Activated CD4-positive, CD25-positive, alpha-beta regulatory T cell treated with anti-CD3 and anti-CD28 coated beads, Interleukin-2, amount 50 U/mL, for 72 hours (primary cell): ENCODE results near the gene NEO1.
"Not testable (repeated sequence)": the region's sequence is repeated elsewhere in the genome, so short reads cannot be mapped to it uniquely, and the experiment has no call there.

Experiments
- DNase-seq: peaks from one replicate; pipeline ENCODE4 v3.0.0; 2021

The NEO1 gene

DNA sequence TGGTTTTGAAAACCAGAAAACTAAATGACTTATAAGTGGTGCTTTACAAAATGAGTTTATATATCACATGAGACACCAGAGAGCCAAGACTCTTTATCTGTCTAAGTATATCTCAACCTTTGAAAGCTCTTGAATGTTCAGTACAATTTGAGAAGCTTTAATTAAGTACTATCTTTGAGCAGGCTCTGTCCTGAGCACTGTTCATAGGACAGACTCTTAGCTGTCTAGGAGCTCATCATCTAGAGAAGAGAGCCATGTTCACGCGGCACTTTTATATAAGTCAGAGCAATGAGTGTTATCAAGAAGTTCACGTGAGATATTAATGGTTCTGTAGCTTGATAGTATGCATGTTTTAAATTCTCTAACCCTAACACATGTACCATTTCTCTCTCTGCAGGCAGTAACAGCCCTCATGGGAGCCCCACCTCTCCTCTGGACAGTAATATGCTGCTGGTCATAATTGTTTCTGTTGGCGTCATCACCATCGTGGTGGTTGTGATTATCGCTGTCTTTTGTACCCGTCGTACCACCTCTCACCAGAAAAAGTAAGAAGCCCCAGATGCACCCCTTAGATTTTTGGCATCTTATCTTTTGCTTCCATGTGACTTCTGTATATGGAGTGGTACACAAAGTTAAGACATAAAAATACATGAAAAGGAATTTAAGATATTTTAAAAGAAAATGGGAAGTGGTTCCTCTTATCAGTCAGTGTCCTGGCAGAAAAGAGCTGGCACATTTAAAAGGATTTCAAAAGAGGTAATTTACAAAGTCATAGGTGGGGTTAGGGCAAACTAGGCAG is 230.5 kb downstream of the NEO1 start:
- DNase-seq = no peak

DNA sequence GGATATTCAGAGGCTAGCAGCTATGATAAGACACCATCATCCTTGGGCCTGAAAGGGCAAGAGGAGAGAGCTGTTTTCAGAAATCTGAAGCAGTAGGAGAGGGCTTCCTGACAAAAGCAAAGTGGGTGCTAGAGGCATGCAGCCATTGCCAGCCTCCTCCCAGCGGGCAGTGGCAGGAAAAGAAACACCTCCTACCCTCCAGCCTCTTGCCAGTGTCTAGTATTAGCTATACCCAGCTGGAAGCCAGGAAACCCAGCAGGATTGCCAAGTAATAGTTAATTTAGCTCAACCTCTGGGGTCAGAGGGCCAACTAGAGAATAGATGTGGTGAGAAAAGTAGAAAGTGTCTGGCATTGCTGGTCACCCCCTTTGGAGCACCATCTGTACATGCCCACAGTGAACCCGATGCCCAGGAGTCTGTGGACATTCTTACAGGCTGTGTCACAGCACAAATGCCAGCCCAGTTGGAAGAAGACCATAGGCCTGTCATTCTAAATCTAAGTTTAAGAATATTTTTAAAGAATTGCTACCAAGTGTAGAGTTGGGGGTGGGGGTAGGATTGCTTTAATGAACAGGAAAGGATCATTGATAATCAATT is 231.2 kb downstream of the NEO1 start:
- no peak for DNase-seq

DNA sequence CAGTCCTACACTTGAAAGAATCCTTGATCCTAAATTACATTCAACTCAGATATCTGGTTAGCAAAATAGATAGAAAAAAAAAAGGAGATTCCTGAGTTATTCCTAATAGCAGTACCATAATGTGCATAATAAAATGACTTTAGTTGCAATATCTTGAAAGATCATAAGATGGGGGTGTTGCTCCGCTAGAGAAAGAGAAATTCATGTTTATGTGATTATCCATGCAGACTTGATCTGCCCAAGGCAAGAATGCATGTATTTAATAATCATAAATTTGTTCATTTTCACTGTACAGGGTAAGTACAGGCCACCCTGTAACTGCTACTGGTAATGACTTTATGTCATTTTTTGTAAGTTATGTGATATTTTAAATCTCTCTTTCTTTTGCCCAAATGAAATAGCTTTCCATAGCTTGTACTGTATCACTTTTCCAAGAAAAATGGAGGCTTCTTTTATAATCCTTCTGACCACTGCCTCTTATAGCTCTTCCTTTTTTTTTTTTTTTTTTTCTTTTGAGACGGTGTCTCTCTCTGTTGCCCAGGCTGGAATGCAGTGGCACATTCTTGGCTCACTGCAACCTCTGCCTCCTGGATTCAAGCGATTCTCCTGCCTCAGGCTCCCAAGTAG is 231.9 kb downstream of the NEO1 start:
- DNase-seq = no peak

DNA sequence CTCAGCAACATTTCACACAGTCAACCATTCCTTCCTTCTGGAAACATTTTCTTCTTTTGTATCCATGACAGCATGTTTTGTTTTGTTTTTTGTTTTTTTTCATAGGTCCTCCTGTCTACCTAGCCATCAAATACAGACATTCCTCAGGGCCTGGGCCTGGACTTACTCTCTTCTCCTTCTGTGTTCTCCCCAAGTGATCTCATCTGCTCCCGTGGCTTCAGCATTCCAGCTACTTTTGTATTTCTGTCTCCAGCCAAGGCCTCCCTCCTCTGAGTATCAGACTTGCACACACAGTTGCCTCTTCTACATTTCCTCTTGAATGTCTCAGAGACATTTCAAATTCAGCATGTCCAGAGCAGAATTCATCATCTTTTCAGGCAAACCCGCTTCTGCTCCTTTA is 234.0 kb downstream of the NEO1 start:
- DNase-seq = no peak

DNA sequence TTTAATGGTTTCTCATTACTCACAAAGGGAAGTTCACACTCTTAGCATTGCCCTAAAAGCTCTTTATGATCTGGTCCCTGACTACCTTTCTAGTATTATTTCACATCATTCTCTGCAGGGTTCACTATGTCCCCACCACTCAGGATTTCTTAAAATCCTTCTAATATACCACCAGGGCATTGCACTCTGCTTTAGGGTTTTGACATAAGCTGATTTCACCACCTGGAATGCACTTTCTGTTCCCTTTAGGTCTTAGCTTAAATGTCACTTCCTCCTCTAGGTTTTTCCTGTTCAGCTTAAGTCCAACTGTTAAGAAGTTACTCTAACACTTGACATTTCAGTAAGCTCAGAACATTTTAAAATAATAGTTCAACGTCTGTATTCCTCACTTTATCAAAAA is 234.8 kb downstream of the NEO1 start:
- DNase-seq = no peak

DNA sequence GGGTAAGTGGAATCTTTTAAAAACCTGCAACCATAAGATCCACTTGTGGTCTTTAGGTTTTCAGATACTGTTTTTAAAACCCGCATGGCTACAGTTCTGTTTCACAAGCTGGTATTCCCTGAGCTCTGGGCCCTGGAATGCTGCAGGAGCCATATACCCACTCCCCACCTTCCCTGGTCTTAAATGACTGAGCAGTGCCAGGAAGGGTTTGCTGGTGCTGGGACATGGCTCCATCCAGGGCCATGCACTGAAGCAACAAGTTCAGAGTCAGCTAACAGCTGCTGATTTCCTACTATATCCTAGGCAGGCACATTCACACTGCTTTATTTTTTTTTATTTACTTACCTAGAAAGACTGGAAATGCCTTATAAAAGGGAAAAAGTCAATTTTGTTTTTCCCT is 239.2 kb downstream of the NEO1 start:
- DNase-seq = no peak

DNA sequence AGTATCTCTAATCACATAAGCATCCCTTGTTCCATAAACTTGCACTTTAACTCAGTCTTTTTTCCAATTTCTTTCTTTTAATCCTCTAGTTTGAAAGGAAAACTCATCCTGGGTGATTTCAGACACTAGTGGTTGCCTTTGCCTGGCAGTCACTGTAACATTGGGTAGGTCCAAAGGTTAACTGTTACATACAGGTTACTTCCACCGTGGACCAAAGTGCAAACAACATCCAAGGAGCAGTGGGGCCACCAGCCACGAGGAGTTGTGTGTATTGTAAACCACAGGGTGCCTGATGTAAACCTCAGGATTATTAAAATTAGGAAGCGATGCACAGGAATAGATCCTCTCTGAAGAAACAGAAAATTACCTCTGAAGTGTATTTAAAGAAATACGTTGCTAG is 241.5 kb downstream of the NEO1 start:
- DNase-seq = no peak

DNA sequence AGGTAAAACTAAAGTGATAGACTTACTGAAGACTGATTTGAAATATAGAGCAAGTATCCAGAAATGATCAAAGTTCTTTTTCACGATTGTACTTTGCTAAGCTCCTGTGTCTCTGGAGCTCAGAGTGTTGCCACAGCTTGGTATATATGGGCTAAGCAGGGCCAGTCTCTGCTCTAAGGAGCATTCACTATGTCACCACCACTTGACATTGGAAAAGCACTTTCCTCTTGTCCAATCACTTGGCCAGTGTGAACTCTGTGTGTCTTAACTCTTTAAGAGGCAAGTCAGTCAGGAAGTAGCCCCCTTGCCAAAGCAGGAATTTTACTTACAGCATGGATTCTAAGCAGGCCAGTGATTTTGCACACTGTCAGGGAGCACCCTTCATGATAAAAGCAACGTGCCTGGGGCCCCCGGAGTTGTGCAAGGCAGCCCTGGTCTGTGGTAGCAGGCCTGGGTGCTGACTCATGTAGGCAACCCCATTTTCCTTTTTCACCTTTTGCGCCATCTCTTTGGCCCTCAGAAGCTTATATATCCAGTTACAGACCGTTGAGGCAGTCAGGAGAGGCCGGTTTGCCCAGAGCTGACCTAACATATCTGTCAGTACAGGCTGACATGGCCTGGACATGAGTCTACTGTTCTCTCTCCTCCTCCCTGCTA is 243.5 kb downstream of the NEO1 start:
- DNase-seq = no peak

DNA sequence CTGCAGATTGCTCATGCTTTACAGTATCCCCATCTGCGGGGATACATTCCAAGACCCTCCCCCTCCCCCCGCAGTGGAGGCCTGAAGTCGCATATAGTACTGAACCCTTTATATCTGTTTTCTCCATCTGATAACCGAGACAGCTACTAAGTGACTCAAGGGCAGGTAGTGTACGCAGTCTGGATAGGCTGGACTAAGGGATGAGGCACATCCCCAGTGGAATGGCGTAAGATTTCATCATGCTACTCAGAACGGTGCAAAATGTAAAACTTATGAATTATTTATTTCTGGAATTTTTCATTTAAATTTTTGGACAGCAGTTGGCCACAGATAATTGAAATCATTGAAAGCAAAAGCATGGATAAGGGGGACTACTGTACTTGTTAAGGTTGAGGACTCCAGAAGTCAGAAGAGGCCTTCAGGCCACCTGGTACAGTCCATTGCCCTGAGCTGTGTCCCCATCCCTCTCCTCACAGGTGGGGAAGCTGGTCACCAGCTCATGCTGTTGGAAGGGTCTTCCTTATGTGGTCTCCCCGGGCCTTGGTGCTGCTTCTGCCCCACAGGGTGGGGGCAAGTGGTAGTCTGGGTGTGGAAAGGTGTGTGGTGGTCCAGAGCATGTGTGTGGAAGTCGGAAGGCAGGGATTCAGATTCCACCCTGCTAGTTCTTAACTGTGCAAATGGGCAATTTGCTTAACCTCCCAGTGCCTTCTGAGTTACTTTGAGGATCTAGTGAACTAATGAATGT is 244.5 kb downstream of the NEO1 start:
- no peak for DNase-seq

DNA sequence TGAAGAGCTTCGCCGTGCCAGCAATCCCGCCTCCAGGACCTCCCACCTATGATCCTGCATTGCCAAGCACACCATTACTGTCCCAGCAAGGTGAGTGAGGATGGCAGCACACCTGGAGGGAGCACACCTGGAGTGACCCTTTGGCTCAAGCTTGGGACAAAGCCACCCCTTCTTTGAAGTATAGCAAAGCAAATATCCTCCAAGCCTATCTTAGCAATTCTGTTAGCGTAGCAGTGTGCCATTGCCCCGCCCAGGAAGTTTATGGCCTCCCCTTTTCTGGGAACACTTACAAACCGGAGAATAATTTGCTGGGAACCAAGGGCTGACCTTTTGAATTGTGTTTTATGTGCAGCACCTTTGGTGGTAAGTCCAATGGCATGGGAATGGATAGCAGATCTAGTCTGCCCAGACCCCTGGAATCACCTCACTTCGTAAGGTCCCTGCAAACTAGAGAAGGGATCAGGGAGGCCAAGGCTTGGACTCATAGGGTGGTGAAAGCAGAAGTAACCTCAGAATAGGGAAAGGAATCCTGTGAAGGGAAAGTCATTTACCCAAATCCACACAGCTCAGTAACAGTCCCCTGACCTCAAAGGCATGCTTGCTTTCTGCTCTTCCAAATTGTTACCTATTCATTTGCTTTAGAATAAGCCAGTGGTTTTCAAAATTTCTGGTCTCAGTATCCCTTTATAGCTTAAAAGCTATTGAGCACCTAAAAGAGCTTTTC is 246.4 kb downstream of the NEO1 start:
- no peak for DNase-seq

DNA sequence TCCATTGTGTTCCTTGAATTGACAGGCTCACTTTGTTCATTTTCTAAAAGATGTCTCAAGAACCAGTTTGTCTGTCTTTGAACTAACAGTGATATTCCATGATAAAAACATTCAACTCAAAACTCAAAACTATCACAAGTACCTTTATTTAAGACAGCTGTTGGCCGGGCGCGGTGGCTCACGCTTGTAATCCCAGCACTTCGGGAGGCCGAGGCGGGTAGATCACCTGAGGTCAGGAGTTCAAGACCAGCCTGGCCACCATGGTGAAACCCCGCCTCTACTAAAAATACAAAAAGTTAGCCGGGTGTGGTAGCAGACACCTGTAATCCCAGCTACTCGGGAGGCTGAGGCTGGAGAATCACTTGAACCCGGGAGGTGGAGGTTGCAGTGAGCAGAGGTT is 248.0 kb downstream of the NEO1 start:
- DNase-seq = not testable (repeated sequence)

DNA sequence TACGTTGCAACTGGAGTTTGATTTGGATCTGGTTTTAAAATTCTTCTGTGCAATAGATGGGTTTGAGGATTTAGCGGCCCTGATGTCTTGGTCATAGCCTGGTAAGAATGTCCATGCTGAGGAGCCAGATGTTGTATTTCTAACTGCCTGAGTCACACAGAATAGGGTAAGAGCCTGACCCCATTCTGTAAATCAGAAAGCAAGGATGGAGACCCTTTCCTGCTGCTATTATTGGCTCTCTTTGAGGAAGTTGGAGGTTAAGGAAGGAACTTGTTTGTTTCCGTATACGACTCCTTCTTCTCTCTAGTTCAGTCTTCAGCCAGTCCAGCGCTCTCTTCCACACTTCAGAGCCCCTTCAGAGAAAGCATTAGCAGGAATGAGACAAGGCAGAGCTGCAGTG is 251.4 kb downstream of the NEO1 start:
- DNase-seq = no peak

DNA sequence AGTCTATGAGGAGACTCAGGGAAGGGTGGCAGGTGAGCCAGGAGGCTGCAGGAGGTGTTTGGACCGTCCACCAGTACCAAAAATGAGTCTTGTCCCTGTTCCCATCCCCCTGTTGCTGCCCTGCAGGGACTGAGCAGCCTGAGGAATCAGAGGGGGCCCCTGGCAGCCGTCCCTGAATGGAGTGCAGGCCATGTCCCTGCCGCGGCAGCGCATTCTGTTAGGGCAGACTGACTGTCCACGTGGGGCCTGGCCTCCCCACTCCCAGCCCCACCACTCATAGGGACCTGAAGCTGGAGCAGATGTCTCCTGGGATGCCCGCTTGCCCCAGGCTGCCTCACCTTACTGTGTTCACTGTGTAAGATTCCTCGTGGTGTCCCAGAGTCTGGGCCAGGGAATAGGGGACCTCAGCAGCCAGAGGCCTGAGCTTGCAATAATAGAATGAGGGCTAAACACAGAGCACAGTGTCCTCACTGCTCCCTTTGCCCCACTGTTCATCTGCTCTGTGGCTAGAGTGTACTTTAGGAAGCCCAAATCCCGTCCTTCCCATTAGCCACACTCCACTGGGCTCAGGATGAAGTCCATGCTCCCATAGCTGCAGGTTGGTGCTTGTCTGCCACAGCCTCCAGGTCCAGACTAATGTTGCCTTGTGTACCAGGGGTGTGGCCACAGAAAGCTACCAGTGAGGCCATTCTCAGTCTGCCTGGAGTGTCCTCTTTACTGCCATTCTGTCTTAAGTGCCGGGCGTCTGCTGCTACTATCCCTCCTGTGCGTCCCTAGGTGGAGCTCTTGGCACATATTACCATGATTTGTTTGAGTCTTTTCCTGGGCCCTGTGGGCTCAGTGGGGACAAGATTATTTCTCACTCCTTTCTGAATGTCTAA is 253.3 kb downstream of the NEO1 start:
- DNase-seq = no peak

DNA sequence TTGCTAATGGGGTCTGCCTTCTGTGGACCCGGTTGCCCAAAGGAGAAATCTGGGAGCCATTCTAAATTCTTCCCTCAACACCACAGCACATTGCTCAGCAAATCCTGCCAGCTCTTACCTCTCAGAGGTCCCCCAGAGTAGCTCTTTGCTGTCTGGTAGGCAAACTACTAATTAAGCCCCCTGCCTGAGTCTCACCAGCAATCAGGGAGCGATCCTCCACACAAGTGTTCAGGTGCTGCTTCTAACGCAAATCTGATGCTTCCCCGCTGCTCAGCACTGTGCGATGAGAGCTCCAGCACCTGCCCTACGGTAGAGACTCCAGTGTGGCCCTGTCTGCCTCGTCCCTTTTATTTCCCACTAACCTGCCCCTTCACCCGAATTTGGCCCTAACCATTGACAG is 256.0 kb downstream of the NEO1 start:
- no peak for DNase-seq

DNA sequence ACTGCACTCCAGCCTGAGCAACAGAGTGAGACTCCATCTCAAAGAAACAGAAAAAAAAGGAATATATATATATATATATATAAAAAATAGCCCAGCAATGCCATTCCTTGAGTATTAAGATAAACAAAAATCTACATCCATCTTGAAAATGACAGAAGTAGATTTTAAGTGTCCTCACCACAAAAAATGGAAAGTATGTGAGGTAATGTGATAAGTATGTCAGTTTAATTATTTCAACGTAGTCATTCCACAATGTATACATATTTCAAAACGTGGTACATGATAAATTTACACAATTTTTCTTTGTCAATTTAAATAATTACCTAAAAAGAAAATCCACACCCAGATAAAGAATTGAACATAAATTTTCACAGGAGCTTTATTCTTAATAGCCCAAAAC is 261.6 kb downstream of the NEO1 start:
- DNase-seq = no peak

DNA sequence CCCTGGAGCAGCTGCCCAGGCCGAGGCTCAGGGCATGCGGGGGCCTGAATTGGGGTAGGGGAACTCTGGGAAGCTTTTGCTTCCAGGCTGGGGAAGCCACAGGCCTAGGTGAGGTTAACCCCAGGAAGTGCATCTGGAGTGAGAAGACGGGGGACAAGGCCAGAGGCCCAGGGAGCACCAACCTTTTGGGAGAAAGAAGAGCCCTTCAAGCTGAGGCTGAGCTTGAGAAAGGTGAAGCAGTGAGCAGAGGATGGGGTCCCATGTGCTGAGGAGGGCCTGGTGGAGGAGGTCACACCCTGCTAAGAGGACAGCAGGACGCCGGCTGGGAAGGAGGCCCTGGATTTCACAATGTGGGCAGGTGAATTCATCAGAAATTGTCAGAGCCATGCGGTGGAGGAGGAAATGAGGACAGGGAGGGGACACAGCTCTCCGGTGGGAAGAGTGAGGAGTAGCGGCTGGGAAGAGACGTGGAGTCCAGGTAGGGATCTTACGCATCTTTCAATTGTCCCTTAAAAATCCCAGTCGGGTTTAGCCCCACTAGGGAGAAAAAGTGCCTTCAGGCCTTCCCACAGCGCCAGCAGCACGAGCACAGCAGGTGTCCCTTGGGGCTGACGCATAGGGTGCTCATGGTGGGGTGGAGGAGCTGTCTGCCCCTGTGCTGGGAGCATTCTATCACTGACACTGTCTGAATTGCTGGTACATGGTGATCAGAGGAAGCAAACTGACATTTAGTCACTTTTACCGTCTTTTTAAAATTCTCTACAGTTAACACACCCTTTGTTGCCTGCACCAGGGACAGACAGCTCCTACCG is 265.6 kb downstream of the NEO1 start:
- DNase-seq = no peak

DNA sequence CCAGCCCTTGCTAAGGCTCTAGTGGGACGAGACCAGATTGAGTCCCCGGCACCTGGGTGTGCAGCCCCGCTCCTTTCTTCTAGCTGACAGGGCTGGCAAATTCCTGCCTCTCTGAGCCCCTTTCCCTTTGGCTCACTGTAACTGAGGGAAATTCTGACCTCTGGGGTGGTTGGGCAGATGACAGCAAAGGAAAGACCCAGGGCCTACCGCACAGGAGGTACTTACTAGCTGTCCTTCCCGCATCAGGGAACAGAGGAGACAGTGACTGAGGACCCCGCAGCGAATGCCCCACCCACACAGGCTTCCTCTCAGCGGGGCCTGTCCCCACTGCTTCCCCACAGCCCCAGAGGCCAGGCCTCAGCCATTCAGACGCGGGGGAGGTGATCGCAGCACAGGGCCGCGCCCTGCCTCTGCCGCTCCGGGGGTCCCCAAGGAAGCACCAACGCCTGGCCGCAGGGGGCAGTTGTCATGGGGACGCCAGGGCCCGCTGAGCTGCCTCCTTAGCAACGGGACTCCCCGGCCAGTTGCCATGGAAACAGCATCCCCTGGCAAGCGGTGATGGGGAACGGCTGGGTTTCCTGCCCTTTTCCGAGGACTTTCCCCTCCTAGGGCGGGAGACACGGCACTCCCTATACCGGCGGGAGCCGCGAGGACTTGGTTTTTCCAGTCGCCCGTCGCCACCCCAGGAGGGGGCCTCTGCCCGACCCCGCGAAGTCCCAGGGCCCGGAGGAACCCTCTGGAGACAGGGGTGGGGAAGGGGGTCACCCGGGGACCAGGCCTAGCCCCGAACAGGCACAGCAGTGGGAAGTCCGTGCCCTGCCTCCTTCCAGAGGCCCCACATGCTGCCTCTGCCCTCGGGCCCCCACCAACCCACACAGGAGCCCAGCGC is 266.4 kb downstream of the NEO1 start:
- peak; percentile 26 for DNase-seq

DNA sequence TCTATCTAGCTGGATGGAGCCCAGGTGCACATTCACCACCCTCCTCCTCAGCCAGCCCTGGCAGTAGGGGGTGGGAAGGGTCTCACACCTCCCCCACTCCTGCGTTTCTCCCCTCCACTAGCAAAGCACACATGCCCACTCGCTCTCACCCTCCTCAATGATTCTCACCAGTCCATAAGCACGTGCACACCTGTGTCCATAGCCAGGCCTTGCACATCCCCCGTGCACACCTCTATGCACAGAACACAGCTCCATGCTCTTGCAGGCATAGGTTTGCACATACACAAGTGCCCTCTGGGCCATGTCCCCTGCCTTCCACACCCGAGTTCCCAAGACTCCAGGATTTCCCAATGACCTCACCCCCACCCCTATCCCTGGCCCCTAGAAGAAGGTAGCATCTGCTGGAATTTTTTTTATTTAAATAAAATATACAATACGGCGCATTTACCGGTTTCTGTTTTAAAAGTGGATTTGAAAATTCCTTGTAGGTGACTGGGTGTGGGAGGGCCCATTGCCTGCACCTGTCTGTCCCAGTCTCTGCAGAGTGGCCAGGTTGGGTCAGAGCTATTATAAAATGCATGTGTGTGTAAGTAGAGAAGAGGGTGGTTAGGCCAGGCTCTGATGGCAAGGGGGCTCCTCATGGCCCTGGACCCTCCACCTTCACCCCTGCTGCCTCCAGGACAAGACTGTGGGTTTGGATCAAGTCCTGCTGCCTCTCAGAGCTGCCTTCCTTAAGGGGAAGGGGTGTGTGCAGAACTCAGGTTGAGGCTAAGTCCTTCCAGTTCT is 267.4 kb downstream of the NEO1 start:
- DNase-seq = no peak
